SU-DHL-6 (cell line): ENCODE measurements around the gene ACVR1C.

Experiments used
- H2AFZ ChIP-seq: fragments of 200-600 bp; sonication (generic); 2 replicates; pipeline ENCODE4 v1.6.1; 2014; ENCODE audit warnings: low read depth, mild to moderate bottlenecking, moderate library complexity, mixed read lengths, antibody characterized with exemption, low read length; ENCODE audit not compliant: severe bottlenecking
- H3F3A ChIP-seq: fragments of 200-600 bp; shearing (Covaris generic); 2 replicates; pipeline ENCODE4 v1.6.0; 2016; ENCODE audit warnings: antibody characterized with exemption, mild to moderate bottlenecking; ENCODE audit not compliant: insufficient read depth
- H3K27ac ChIP-seq: fragments of 200-600 bp; sonication (generic); 2 replicates; pipeline ENCODE4 v1.5.1; 2016; ENCODE audit warnings: low read depth, mild to moderate bottlenecking, low read length, moderate library complexity, mixed read lengths
- H3K27me3 ChIP-seq: fragments of 200-600 bp; sonication (generic), shearing (Covaris generic); 2 replicates; pipeline ENCODE4 v1.6.0; 2014; ENCODE audit warnings: mild to moderate bottlenecking, low read length
- H3K36me3 ChIP-seq: fragments of 200-600 bp; sonication (generic); 2 replicates; pipeline ENCODE4 v1.6.1; 2014; ENCODE audit warnings: mild to moderate bottlenecking, low read length, mixed read lengths
- H3K4me2 ChIP-seq: fragments of 300-600, 200-600 bp; shearing (Covaris generic), sonication (generic); 2 replicates; pipeline ENCODE4 v1.6.0; 2014; ENCODE audit warnings: low read length, low read depth, mild to moderate bottlenecking; ENCODE audit not compliant: poor library complexity, severe bottlenecking
- H3K4me3 ChIP-seq: fragments of 200-600 bp; sonication (generic); 2 replicates; pipeline ENCODE4 v1.5.1; 2014; ENCODE audit warnings: antibody characterized with exemption, low read length, mild to moderate bottlenecking, mixed read lengths; ENCODE audit not compliant: insufficient read depth, poor library complexity, severe bottlenecking
- H3K79me2 ChIP-seq: fragments of 200-600 bp; sonication (generic); 2 replicates; pipeline ENCODE4 v1.6.1; 2014; ENCODE audit warnings: mild to moderate bottlenecking, low read length, moderate library complexity; ENCODE audit not compliant: insufficient read depth
- H3K9ac ChIP-seq: fragments of 200-600 bp; sonication (generic); 2 replicates; pipeline ENCODE4 v1.7.0; 2014; ENCODE audit warnings: mild to moderate bottlenecking, low read length
- H3K9me2 ChIP-seq: fragments of 200-600 bp; sonication (generic); replicated peaks from 2 replicates; pipeline ENCODE4 v1.6.1; 2014; ENCODE audit warnings: low read length; ENCODE audit not compliant: insufficient read depth
- H3K9me3 ChIP-seq: fragments of 200-600 bp; sonication (generic); 2 replicates; pipeline ENCODE4 v1.6.1; 2014; ENCODE audit warnings: low read length, mixed read lengths; ENCODE audit not compliant: insufficient read depth
- H4K20me1 ChIP-seq: fragments of 200-600 bp; sonication (generic); 2 replicates; pipeline ENCODE4 v1.6.1; 2014; ENCODE audit warnings: low read depth, mild to moderate bottlenecking, antibody characterized with exemption, low read length, moderate library complexity, mixed read lengths
- EZH2phosphoT487 ChIP-seq: fragments of 200-600 bp; sonication (generic), shearing (Covaris generic); conservative IDR thresholded peaks from 2 replicates; pipeline ENCODE4 v1.6.1; 2018; ENCODE audit warnings: mild to moderate bottlenecking, antibody characterized with exemption, low read length, moderate library complexity, mixed read lengths
- TF ChIP-seq, protein P1 (sequence below): fragments of 200-600 bp; sonication (generic); IDR thresholded peaks from one replicate; pipeline ENCODE4 v1.5.1; 2017; ENCODE audit warnings: antibody characterized with exemption, mild to moderate bottlenecking, low read length, moderate library complexity; ENCODE audit not compliant: insufficient read depth, poor library complexity, severe bottlenecking

ACVR1C gene

DNA sequence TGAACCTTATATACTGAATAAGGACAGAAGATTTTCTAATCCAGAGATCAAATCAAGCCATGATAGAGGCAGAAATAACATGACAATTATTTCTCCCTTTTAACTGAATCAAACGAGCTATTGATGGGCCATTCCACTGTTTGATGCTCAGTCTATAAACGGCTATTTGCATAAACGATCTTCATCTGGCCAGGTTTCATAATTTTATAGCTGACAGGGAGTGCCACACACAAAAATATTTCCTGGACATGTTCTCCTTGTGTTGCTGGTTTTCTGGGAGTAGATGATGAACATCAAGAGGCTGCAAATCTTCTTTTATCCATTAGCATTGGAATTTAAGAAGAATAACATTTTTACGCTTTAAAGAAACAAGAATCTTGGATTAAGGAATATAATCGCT lies 63.1 kb downstream of the ACVR1C start:
- no peaks in the 10 kb centered on the region for H3K79me2 ChIP-seq

DNA sequence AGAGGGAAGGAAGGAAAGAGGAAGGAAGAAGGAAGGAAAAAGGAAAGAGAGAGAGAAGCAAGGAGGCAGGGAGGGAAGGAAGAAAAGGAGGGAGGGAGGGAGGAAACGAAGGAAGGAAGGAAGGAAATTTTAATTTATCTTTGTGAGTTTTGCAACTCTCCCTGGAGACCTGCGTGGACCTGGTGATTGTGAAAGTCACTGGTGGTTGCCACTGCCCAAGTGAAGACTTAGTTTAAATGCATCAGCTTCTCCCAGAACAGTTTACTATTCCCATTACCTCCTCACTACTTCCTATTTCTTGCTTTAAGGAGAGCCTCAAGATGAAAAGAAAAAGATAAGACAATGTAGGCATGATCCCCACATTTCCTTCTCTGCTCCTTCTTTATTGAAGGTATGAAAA lies 68.8 kb downstream of the ACVR1C start:
- no peaks in the 10 kb centered on the region for H3K36me3 ChIP-seq
- H3K4me3 ChIP-seq = no peak overlapping the region
- no peak overlapping the region for H3K4me2 ChIP-seq
- no peak overlapping the region for H2AFZ ChIP-seq
- H3F3A ChIP-seq = no peaks in the 10 kb centered on the region
- H3K9me2 ChIP-seq = no peaks in the 10 kb centered on the region
- H4K20me1 ChIP-seq = no peaks in the 10 kb centered on the region
- no peaks in the 10 kb centered on the region for H3K27me3 ChIP-seq
- H3K27ac ChIP-seq = no peak overlapping the region
- H3K9me3 ChIP-seq = no peaks in the 10 kb centered on the region
- H3K9ac ChIP-seq = no peak overlapping the region
- H3K79me2 ChIP-seq = no peaks in the 10 kb centered on the region
- no peak for TF ChIP-seq EZH2phosphoT487
- TF ChIP-seq, protein P1, sequence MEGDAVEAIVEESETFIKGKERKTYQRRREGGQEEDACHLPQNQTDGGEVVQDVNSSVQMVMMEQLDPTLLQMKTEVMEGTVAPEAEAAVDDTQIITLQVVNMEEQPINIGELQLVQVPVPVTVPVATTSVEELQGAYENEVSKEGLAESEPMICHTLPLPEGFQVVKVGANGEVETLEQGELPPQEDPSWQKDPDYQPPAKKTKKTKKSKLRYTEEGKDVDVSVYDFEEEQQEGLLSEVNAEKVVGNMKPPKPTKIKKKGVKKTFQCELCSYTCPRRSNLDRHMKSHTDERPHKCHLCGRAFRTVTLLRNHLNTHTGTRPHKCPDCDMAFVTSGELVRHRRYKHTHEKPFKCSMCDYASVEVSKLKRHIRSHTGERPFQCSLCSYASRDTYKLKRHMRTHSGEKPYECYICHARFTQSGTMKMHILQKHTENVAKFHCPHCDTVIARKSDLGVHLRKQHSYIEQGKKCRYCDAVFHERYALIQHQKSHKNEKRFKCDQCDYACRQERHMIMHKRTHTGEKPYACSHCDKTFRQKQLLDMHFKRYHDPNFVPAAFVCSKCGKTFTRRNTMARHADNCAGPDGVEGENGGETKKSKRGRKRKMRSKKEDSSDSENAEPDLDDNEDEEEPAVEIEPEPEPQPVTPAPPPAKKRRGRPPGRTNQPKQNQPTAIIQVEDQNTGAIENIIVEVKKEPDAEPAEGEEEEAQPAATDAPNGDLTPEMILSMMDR = no peak

More for the DNA sequence above, 63.1 kb downstream of the ACVR1C start:
- Histone ChIP-seq H3K27me3 (no peaks in the 10 kb centered on the region), H3K9ac (no peak overlapping the region), H3K4me3 (no peak overlapping the region), H3K27ac (no peak overlapping the region), H3K36me3 (no peaks in the 10 kb centered on the region), H4K20me1 (no peaks in the 10 kb centered on the region), H3K9me2 (no peaks in the 10 kb centered on the region), H2AFZ (no peak overlapping the region), H3K9me3 (no peaks in the 10 kb centered on the region), H3K4me2 (no peak overlapping the region), H3F3A (no peaks in the 10 kb centered on the region)
- no peak for TF ChIP-seq EZH2phosphoT487
- TF ChIP-seq, protein P1 = no peak

DNA sequence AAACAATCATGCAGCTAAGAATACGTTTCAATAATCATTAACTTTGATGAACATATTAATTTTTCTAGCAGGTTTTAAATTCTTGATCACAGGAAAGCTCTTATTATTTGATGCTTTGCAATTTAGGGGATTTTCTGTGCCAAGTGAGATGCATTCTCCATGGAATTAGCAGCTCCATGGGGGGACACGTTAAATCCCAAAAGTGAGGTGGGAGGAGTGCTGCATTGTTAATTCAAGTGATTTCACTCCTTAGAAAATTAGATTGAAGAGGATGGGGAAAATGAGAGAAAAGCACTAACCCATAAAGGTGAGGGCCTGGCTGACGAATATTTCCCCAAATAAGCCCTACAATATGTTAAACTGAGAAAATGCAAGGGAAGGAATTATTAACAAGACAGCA lies 69.2 kb downstream of the ACVR1C start:
- Histone ChIP-seq H3K4me2 (no peak overlapping the region), H2AFZ (no peak overlapping the region), H4K20me1 (no peaks in the 10 kb centered on the region), H3K9me3 (no peaks in the 10 kb centered on the region), H3K9ac (no peak overlapping the region), H3K36me3 (no peaks in the 10 kb centered on the region), H3K27ac (no peak overlapping the region), H3K4me3 (no peak overlapping the region), H3F3A (no peaks in the 10 kb centered on the region), H3K79me2 (no peaks in the 10 kb centered on the region), H3K27me3 (no peaks in the 10 kb centered on the region), H3K9me2 (no peaks in the 10 kb centered on the region)
- no peak for TF ChIP-seq EZH2phosphoT487
- TF ChIP-seq, protein P1 = no peak

DNA sequence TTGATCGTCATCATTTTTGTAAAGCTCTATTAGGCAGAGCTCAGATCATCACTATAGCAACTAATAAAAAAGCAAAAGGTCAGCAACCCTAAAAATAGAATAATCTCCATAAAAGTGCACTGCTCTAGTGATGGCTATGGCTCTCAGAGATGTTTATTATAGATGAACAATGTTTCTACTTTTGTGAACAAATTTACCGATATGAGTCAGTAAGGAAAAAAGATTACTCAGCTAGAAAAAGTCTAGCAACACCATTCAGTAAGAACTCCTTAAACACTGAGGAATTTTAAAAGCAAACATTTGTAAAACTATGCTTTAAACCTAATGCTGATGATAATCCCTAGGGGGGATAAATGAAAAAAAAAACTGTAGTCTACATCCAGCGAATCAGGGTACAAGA lies 69.6 kb downstream of the ACVR1C start:
- H3K9me2 ChIP-seq = no peaks in the 10 kb centered on the region
- H3K79me2 ChIP-seq = no peaks in the 10 kb centered on the region
- TF ChIP-seq, protein P1 = no peak
- TF ChIP-seq EZH2phosphoT487 = no peak
- no peak overlapping the region for H3K9ac ChIP-seq
- H3K27me3 ChIP-seq = no peaks in the 10 kb centered on the region
- no peak overlapping the region for H3K4me2 ChIP-seq
- no peaks in the 10 kb centered on the region for H3K9me3 ChIP-seq
- no peak overlapping the region for H3K4me3 ChIP-seq
- H3K36me3 ChIP-seq = no peaks in the 10 kb centered on the region
- no peak overlapping the region for H3K27ac ChIP-seq
- no peak overlapping the region for H2AFZ ChIP-seq
- H3F3A ChIP-seq = no peaks in the 10 kb centered on the region
- no peaks in the 10 kb centered on the region for H4K20me1 ChIP-seq
